ENCODE data around the gene WDCP. TPM values are rescaled to one million over a fixed set of nuclear protein-coding genes. Genes with fewer than 3 reads are reported as not detected.

Gene WDCP
- total and polyA plus RNA-seq, 10 of the 15 experiments (the other 5 are each of a cell fraction or from before 2014, with no cell fraction given): 5.5 to 21.3 (median 13.2) TPM

GRCh38 chr2:24024996-24025663, 22.1 kb downstream of the WDCP start:
- ChIA-PET SMC1A (ENCODE audit: uncharacterized antibody, unreplicated experiment) (no interaction called here), RAD21 (ENCODE audit: unreplicated experiment) (no interaction called here), CTCF (interaction anchor here (1.0 to 1.4 kb wide), 2 partner anchors 9 to 98 kb away, joined by 3 read pairs; no protein-coding TSS in a partner anchor), POLR2A (no interaction called here)
- FAIRE-seq: no peak
- H3K27ac ChIP-seq (ENCODE audit: control insufficient read depth, insufficient read depth): no peak overlapping the region
- intact Hi-C loops (cut with micrococcal nuclease; ENCODE audit: unreplicated experiment) (no loop called here), in situ Hi-C loops (cut with MboI) (no loop called here)
- no peak for ATAC-seq
- TF ChIP-seq E4F1 (IDR thresholded peaks at IDR 0.05; ENCODE audit: borderline replicate concordance, partially characterized antibody) (no peak), SKIL (IDR thresholded peaks at IDR 0.05; ENCODE audit: low read depth, poor library complexity, severe bottlenecking) (no peak), HDAC6 (IDR thresholded peaks at IDR 0.05; ENCODE audit: unreplicated experiment) (no peak), CEBPB (IDR thresholded peaks at IDR 0.05; ENCODE audit: borderline replicate concordance in 1 of 2, low read depth in 2 of 2, low read length in 2 of 2) (no peak), RELB (IDR thresholded peaks at IDR 0.05; ENCODE audit: low read depth) (no peak), LARP7 (IDR thresholded peaks at IDR 0.05) (no peak), SRF (IDR thresholded peaks at IDR 0.05; ENCODE audit: low read depth in 2 of 2, low read length in 2 of 2) (no peak)
- H3K79me2 ChIP-seq (ENCODE audit: control insufficient read depth, insufficient read depth, low read length): no peaks in the 10 kb centered on the region
- DNase-seq (ENCODE audit: low read depth, low spot score): no peak
- no peak overlapping the region for H3K4me2 ChIP-seq (ENCODE audit: control insufficient read depth, insufficient read depth)
- WGBS (ENCODE audit: insufficient coverage, insufficient replicate concordance, low lambda C conversion rate, missing lambda C conversion rate): 87% methylated on average over 17 of the region's 17 CpGs
- H3K36me3 ChIP-seq (ENCODE audit: control insufficient read depth in 2 of 2, insufficient read depth in 2 of 2, low read length in 1 of 2): peaks cover 0 to 8% of the 10 kb centered on the region in 2 experiments; a peak in 3 of 4 replicates
- H3K4me3 ChIP-seq: no peak overlapping the region
- H3K9me3 ChIP-seq (replicated peaks; ENCODE audit: control insufficient read depth, insufficient read depth, low read length): no peaks in the 10 kb centered on the region
- H2AFZ ChIP-seq (ENCODE audit: control insufficient read depth, low read depth, low read length): no peak overlapping the region
- no peaks in the 10 kb centered on the region for H3K27me3 ChIP-seq (replicated peaks in 1 of 2; ENCODE audit: control insufficient read depth in 2 of 2, insufficient read depth in 2 of 2, low read length in 1 of 2)
- no TSS peak for BruUV-seq (replicated peaks)
- no peaks in the 10 kb centered on the region for H4K20me1 ChIP-seq (ENCODE audit: control insufficient read depth, insufficient read depth)
- H3K4me1 ChIP-seq (ENCODE audit: control insufficient read depth, insufficient read depth, low read length): no peaks in the 10 kb centered on the region
- no peak overlapping the region for H3K9ac ChIP-seq (ENCODE audit: control insufficient read depth, insufficient read depth, low read length)

Measured in GM12878 (cell line).